ENCODE measurements around the gene MAMDC2.
"Not testable (repeated sequence)": the region's sequence is repeated elsewhere in the genome, so short reads cannot be mapped to it uniquely, and the experiment has no call there.

MAMDC2 gene

DNA sequence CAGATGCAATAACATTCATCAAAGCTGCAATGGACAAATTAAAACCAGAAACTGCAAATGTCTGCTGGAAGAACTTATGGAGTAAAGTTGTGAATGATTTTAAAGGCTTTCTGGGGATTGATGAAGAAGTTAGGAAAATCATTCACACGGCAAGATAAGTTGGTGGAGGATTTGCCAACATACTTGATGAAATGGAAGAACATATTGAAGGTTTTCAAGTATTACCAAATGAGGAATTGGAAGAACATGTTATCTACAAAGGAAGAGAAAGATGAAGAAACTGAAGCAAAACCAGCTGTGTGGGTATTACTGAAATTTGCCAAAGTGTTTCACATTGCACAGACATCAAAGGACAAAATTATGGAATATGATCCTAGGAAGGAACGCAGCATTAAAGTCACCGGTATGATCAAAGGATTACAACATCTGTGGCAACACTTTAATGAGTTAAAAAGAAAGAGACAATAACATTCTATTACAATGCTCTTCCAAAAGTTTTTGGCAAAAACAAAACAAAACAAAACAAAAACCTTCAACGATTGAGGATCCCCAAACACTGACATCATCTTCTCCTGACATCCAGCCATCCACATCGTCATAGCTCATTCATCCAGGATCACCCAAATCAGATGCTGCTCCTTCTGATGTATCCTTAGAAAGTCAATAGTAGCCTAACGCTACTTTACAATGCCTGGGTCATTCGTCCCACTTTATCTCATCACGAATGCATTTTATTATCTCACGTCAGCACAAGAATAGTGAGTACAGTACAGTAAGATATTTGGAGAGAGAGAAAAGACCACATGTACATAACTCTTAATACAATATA, 153.8 kb downstream of the MAMDC2 start:
- DNase-seq (ENCODE audit: low spot score): no peak

DNA sequence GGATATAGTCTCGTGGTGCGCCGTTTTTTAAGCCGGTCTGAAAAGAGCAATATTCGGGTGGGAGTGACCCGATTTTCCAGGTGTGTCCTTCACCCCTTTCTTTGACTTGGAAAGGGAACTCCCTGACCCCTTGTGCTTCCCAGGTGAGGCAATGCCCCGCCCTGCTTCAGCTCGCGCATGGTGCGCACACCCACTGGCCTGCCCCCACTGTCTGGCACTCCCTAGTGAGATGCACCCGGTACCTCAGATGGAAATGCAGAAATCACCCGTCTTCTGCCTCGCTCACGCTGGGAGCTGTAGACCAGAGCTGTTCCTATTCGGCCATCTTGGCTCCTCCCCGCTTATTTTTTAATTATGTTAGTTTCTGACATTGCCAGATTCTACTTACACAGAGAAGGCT, 161.1 kb downstream of the MAMDC2 start:
- not testable (repeated sequence) for DNase-seq (ENCODE audit: low spot score)

DNA sequence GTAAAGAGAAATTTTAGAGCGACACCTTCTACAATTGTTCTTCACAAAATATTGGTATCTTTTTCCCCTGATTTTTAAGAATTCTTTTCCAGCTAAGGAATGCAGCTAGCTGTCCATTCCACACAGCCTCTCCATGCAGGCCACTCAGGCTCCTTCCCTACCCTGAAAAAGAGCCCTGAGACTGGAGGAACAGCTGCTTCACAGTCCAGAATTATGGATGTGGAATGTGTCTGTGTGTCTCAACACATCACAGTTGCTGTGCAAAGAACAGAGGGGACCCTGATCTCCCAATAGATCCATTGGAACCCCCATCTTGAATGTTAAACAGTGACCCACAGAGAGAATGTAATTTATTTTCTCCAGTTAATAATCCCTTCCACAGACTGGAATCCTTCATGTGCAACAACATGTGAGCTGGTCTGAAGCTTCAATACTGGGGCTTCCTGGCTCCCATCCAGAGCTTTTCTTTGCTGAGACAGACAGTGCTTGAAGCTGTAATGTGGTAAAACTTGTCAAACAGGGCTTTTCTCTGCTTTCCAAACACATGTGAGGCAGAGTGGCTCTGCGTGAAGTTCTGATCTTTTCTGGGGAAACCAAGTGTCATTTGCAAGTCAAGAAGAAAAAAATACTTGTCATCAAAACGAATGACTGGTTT, 161.8 kb downstream of the MAMDC2 start:
- no peak for DNase-seq (ENCODE audit: low spot score)

DNA sequence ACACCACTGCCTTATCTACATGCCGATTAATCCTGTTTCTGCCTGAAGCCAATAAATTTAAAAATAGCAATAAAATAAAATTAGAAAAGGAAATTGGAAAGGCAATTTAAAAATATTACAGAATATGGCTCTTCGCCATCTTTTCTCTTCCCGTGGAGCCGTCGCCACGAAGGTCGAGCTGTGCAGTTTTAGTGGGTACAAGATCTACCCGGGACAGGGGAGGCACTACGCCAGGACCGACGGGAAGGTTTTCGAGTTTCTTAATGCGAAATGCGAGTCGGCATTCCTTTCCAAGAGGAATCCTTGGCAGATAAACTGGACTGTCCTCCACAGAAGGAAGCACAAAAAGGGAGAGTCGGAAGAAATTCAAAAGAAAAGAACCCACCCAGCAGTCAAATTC, 173.4 kb downstream of the MAMDC2 start:
- no peak for DNase-seq (ENCODE audit: low spot score)

DNA sequence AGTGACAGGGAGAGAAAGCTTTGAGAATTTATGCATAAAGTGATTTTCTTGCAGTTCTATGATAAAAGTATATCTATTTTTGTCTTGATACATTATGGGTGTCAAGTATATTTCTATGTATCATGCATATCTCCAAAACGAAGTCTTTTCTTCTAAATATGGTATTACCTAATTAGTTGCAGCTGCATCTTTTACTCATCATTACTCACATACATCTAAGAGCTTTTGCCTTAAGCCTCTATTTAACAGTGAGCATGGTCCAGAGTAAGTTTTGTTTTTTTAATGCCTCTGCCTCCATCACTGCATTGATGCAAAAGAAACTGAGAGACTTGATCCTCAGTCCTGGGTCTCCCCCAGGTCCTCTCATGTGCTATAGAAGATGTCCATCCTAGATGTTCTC, 175.1 kb downstream of the MAMDC2 start:
- no peak for DNase-seq (ENCODE audit: low spot score)

DNA sequence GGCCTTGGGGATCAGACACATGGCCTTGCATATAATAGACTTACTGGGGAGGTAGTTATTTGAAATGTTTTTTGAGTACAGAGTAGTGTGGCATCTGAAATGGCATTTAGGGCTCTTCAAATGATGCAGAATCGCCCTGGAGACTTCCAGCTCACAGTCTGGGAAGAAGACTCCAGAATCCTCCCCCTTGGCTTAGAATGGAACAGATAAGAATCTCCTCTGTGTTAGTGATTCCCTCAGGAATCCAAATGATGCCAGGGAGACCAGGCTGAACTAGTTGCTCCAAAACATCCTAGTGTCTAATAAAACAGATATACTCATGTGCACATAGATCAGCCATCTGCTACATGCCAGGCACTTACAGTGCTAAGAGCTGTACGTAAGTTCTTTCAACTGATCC, 176.6 kb downstream of the MAMDC2 start:
- DNase-seq (ENCODE audit: low spot score): no peak

DNA sequence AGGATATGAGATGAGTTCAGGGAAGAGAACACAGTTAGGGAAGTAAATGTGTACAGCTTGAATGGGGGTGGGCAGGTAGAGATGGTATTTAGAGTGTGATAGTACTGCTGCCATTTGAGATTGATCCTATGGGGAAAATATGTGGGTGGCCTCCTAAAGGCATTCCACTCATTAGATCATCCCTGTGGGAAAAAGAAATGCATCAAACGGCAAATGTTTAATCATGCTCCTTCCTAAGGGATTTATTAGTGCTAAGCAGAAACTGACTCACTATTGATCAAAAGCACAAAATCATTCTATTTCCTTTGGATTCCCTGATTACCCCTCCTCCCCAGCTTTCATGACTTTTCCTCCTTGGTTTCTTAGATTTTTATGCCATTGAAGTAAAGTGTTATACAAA, 178.7 kb downstream of the MAMDC2 start:
- no peak for DNase-seq (ENCODE audit: low spot score)

DNA sequence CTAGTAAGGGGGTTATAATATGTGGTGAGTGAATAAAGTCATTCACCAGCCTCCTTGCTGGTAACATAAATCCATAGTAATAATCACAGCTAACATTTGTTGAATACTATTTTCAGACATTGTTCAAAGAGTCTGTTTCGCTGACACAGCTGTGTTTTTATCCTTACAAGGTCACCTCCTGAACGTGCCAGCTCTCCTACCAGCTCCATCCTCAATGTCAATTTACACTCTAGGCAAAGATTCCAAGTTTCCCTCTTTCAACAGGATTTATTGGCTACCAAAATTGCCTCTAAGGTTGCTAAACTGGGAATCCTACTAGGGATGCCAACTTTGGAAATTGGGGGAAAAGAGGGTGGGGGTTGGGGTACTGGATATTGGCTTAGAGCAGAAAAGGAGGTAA, 184.5 kb downstream of the MAMDC2 start:
- no peak for DNase-seq (ENCODE audit: low spot score)

DNA sequence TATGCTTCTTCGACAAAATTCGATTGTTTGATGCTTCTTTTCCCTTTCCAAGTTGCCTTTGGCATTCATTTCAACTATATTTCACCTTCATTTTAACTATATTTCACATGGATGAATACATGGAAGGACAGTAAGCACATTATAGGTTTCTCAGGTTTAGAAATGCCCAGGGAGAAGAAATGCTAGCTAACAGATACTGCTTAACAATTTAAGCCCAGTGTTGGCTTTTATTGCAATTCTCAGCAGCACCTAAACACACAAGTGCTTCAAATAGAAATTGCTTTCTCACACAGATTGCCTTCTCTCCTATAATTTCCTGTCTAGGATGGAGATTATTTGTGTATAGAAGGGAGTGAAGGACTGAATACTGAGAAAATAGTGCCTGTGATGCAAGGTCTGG, 185.0 kb downstream of the MAMDC2 start:
- no peak for DNase-seq (ENCODE audit: low spot score)

DNA sequence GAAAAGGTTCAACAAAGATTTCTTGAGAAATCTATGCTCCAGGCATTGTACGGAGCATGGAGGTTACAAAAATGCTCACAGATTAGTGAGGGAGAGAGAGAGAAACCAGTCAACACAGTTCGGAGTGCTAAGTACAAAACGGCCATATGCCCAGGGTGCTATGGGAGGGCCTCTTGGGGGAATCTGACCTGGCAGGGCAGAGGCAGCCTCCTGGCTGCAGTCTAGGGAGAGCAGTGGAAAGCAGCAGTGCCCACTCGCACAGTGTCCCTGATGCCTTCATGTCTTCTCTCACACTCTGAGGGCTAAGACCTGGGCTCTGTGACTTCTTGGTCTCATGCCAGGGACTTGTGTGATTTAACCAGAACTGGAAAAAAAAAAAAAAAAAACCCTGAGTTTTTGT, 185.4 kb downstream of the MAMDC2 start:
- DNase-seq (ENCODE audit: low spot score): no peak

DNA sequence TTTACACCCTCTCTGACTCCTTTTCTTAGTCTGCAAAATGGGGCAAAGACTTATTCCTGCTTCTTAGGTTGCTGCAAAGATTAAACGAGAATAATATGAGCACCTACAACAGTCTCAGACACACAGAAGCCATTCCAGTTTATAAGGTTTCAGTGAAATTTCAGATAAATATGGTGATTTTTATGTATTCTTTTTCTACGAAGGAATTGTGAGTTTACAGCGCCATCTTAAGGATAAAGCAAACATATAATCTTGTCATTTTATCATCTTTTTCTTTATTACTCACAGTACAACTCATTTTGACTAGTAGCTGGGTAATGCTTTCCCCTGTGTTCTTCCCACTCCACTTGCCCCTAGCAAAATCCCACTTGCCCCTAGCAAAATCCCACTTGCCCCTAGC, 185.9 kb downstream of the MAMDC2 start:
- no peak for DNase-seq (ENCODE audit: low spot score)

DNA sequence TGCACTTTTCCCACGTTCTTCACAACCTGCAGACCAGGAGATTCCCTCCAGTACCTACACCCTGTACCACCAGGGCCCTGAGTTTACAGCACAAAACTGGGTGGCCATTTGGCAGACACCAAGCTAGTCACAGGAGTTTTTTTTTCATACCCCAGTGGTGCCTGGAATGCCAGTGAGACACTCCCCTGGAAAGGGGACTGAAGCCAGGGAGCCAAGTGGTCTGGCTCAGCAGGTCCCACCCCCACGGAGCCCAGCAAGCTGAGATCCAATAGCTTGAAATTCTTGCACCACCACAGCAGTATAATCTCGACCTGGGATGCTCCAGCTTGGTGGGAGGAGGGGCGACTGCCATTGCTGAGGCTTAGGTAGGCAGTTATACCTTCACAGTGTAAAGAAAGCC, 188.8 kb downstream of the MAMDC2 start:
- DNase-seq (ENCODE audit: low spot score): no peak

DNA sequence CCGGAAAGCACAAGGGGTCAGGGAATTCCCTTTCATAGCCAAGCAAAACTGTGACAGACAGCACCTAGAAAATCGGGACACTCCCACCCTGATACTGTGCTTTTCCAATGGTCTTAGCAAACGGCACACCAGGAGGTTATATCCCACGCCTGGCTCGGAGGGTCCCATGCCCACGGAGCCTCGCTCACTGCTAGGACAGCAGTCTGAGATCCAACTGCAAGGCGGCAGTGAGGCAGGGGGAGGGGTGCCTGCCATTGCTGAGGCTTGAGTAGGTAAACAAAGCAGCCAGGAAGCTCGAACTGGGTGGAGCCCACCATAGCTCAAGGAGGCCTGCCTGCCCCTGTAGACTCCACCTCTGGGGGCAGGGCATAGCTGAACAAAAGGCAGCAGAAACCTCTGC, 190.6 kb downstream of the MAMDC2 start:
- not testable (repeated sequence) for DNase-seq (ENCODE audit: low spot score)

DNA sequence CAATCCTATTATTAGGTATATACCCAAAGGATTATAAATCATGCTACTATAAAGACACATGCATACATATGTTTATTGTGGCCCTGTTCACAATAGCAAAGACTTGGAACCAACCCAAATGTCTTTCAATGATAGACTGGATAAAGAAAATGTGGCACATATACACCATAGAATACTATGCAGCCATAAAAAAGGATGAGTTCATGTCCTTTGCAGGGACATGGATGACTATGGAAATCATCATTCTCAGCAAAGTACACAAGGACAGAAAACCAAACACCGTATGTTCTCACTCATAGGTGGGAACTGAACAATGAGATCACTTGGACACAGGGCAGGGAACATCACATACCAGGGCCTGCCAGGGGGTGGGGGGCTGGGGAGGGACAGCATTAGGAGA, 202.3 kb downstream of the MAMDC2 start:
- not testable (repeated sequence) for DNase-seq (ENCODE audit: low spot score)

DNA sequence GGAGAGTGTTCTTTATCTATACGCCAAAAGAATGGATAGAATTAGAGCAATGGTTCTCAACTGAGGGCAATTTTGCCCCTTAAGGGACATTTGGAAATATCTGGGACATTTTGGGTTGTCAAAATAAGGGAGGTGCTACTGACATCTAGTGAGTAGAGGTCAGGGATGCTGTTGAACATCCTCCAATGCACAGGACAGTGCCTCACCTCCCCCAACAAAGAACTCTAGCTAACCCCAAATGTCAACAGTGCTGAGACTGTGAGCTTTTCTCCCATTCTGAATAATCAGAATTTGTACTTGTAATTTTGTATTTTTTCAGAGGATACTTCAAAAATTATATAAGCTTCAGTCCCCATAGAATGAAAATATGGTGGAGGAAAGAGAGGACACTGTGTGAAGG, 206.6 kb downstream of the MAMDC2 start:
- no peak for DNase-seq (ENCODE audit: low spot score)

DNA sequence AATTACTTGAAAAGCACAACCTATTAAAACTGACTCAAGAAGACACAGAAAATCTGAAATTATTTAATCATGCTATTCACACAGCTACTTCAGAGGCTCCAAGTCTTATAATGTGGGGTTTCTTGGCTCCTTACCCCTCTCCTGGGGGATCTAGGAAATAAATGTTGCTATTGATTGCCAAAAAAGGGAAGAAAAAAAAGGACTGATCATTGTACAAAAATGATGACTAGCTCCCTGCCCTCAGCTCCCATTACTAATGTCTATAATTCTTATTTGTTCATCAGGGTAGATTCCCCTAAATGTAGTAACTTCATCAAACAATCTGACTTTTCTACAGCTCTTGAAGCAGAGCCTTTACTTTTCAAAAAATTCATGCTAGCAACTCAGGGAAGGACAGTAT, 211.8 kb downstream of the MAMDC2 start:
- no peak for DNase-seq (ENCODE audit: low spot score)

DNA sequence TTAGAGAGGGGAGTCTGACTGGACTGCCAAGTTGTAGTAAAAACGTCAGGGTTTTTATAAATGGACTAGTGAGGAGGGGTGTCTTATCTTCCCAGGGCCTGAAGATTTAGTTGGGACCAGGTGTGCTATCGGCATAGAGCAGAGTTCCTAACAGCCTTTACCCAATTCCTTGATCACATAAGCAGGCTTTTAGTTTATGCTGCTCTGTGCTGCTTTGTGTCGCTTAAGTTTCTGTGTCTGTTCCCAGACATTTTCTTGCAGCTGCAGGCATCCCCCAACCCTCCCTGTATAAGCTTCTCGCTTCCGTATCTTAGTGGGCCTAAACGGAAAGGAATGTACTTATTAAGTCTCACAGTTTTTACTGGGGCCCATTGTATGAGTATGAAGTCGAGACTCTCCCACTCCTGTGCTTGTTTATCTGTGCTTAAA, 212.5 kb downstream of the MAMDC2 start:
- DNase-seq (ENCODE audit: low spot score): no peak

DNA sequence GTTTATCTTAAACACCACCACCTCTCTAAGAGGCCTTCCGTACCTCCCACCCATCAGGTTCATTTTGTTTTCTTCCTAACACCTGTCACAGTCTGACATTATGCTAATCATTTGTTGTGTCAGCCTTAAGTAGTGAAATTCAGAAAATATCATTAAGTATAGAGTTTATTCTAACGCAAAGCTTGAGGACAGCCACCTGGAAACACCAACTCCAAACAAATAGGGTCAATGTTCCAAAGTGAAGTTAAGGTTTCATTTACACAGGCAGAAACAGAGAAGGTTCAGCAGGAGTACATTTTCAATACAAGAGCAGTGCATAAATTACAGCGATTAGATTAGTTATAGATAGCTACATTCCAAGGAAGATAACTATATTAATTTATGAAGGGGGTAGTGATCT, 213.9 kb downstream of the MAMDC2 start:
- DNase-seq (ENCODE audit: low spot score): no peak

DNA sequence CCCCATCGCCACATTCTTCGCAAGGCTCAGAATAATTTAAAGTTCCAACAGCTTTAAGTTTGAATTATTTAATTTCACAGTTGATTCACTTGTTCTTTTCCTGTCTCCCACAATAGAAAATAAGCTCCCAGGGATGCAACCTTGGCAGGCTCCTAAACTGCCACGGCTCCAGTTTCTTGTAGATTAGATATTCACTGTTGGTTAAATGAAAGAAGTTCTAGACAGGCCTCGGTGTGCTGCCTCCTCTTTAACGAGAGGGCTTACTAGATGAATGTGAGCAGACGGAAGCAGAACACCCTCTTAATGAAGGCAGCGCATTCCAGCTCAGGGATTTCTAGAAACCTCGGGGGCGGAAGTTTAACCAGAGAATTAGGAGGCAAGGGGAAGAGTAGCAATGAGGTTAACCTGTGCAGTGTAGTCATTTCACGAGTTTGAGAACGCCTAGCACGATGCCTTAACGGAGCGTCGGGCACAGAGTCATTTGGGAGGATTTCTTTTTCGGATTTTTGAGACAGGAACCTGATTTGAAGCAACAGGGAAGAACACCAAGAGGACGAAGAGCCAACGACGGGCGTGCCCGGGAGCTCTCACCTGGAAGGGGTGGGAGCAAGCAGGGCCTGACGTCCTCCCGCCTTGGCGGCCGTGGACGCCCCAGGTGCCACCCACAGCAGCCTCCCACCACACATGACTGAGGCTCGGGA, 214.5 kb downstream of the MAMDC2 start:
- DNase-seq (ENCODE audit: low spot score): peak; percentile 51

DNA sequence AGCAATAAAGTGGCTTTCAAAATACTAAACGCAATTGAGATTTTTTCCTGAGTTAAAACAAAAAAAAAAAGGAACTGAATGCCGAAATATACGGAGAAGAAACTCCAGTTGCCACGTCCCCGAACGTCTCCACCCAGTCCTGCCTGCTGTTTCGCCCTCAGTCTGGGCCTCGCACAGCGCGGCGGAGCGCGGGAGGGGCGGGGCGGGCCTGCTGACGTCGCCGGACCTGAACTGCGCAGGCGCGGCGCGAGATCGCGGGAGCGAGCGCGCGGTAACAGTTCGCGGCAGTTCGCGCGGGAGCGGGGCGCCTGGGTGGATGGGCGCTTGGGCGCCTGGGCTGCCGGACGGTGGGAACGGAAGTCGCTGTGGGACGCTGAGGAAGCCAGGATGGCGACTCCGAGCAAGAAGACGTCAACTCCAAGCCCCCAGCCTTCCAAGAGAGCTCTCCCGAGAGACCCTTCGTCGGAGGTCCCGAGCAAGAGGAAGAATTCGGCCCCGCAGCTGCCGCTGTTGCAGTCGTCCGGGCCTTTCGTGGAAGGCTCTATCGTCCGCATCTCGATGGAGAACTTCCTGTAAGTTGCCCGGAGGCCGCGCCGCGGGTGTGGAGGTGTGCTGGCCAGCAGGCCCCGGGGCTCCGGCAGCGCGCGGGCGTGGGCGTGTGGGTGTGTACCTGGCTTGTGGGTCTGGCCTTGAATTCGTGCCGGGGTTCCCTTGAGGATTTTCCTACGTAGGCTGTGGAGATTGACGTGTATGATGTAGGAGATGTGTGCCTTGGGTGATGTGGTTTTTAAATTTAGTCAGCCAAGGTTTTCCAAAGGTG, 215.3 kb downstream of the MAMDC2 start, which contains the start of gene SMC5:
Gene SMC5 (plus strand): TSS at position 287 of the 820 bp plus-strand sequence. CDS start 101 bp downstream, at position 388.
- peak; percentile 69 for DNase-seq (ENCODE audit: low spot score)

DNA sequence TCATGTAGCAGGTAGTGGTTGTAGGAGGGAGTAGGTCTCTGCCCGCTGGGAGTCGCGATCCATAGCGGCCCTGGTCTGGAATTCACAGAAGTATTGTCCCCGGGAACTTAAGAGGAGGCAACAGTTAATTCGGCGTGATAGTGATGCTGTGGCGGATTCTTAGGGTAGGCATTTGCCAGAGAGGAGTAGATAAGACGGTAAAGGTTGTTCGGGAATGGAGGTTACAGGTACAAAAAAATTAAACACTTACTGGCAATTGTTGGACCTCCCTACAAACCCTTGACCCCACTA, 215.8 kb downstream of the MAMDC2 start:
- DNase-seq (ENCODE audit: low spot score): no peak

DNA sequence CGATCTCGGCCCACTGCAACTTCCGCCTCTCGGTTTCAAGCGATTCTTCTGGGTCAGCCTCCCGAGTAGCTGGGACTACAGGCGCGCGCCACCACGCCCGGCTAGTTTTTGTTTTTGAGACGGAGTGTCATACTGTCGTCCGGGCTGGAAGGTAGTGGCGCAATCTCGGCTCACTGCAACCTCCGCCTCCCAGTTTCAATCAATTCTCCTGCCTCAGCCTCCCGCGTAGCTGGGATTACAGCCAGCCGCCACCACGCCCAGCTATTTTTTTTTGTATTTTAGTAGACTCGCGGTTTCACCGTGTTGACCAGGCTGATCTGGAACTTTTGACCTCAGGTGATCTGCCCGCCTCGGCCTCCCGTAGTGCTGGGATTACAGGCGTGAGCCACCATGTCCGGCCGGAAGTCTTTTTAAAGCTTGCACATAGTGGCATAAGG, 216.4 kb downstream of the MAMDC2 start:
- DNase-seq (ENCODE audit: low spot score): no peak
